ENCODE data around the gene NDUFS1.
"Not testable (repeated sequence)": the region's sequence is repeated elsewhere in the genome, so short reads cannot be mapped to it uniquely, and the experiment has no call there.

NDUFS1 gene

DNA sequence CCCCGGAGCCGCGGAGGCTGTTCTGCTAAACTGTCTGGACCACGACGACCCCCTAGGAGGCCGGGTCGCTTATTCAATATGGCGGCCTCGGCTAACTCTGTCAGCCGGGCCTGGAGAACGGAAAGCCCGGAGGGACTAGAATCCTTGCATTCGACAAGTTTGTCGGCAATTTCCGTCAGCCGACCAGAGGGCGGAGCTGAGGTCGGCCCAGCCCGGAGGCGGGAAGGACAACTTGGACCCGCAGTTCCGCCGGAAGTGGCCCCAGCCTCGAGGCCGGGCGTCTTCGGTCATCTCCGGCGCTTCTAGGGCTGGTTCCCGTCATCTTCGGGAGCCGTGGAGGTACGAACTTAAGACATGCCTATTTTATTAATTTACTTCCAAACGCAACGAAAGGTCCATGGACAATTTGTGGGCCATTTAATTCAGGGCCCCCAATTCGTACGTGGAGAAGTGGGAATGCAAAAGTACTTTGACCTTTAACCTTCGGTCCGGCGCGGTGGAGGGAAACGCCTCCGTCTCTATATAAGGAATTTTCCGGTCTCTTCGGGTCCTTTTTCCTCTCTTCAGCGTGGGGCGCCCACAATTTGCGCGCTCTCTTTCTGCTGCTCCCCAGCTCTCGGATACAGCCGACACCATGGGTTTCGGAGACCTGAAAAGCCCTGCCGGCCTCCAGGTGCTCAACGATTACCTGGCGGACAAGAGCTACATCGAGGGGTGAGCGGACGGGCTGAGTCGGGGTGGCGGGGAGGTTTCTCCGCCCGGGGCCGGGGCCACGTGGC is at the start of gene NDUFS1, which contains the start of gene EEF1B2:
Gene NDUFS1 (minus strand): TSS at position 99 of the 779 bp plus-strand sequence. CDS start 5,766 bp downstream, outside the sequence.
Gene EEF1B2 (plus strand): TSS at position 550 of the 779 bp plus-strand sequence. CDS start 85 bp downstream, at position 635.
- TF ChIP-seq, protein P1, sequence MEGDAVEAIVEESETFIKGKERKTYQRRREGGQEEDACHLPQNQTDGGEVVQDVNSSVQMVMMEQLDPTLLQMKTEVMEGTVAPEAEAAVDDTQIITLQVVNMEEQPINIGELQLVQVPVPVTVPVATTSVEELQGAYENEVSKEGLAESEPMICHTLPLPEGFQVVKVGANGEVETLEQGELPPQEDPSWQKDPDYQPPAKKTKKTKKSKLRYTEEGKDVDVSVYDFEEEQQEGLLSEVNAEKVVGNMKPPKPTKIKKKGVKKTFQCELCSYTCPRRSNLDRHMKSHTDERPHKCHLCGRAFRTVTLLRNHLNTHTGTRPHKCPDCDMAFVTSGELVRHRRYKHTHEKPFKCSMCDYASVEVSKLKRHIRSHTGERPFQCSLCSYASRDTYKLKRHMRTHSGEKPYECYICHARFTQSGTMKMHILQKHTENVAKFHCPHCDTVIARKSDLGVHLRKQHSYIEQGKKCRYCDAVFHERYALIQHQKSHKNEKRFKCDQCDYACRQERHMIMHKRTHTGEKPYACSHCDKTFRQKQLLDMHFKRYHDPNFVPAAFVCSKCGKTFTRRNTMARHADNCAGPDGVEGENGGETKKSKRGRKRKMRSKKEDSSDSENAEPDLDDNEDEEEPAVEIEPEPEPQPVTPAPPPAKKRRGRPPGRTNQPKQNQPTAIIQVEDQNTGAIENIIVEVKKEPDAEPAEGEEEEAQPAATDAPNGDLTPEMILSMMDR (IDR thresholded peaks at IDR 0.05; ENCODE audit: low read depth, low read length, missing control alignments): no peak
- H3K4me3 ChIP-seq (replicated peaks; ENCODE audit: low read depth, low read length): peak within 1 kb of the TSS; percentile 95
- DNase-seq (ENCODE audit: extremely low read depth, low read depth): peak; percentile 94

DNA sequence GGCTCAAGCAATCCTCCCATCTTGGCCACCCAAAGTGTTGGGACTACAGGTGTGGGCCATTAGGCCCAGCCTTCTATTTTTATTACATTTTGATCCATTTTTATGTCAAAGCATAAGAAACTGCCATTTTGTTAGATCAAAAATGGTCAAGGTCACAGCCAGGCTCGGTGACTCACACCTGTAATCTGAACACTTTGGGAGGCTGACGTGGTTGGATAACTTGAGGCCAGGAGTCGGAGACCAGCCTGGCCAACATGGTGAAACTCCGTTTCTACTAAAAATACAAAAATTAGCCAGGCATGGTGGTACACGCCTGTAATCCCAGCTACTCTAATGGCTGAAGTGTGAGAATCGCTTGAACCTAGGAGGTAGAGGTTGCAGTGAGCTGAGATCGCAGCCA is 49.7 kb upstream of the NDUFS1 start:
- TF ChIP-seq, protein P1 (IDR thresholded peaks at IDR 0.05; ENCODE audit: low read depth, low read length, missing control alignments): no peak
- no peak for DNase-seq (ENCODE audit: extremely low read depth, low read depth)

DNA sequence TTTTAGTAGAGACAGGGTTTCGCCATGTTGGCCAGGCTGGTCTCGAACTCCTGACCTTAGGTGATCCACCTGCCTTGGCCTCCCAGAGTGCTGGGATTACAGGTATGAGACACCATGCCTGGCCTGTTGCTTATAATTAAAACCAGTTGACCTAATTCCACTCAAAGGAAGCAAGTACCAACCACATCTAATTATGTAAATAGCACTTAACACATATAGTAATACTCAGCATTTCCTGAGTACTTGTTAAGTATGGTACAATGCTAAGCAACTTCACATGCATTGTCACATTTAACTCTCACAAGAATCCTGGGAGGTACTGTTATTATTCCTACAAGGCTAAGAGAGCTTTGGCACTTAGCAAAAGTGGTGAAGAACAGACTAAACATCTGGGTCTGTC is 48.1 kb upstream of the NDUFS1 start:
- not testable (repeated sequence) for H3K4me3 ChIP-seq (replicated peaks; ENCODE audit: low read depth, low read length); DNase-seq (ENCODE audit: extremely low read depth, low read depth)

More for the DNA sequence above, 49.7 kb upstream of the NDUFS1 start:
- no peak overlapping the region for H3K4me3 ChIP-seq (replicated peaks; ENCODE audit: low read depth, low read length)

DNA sequence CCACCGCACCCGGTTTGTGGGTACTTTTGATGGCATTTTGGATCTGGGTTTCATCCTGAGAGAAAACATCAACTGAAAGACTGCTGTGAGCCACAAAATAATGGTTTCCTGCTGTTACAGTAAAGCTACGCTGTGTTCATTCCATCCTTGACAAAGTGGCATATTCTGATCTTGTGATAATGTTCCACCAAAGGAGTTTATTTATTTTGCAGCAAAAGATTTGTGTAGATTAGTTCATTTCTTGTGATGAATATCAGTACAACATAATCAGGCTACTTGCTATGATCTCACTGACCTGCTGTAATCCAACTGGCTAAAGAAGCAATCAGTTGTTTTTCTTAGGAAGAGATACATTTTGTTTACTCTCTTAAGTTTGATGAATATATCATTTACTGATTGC is 45.5 kb upstream of the NDUFS1 start:
- TF ChIP-seq, protein P1 (IDR thresholded peaks at IDR 0.05; ENCODE audit: low read depth, low read length, missing control alignments): no peak
- no peak overlapping the region for H3K4me3 ChIP-seq (replicated peaks; ENCODE audit: low read depth, low read length)
- DNase-seq (ENCODE audit: extremely low read depth, low read depth): no peak

DNA sequence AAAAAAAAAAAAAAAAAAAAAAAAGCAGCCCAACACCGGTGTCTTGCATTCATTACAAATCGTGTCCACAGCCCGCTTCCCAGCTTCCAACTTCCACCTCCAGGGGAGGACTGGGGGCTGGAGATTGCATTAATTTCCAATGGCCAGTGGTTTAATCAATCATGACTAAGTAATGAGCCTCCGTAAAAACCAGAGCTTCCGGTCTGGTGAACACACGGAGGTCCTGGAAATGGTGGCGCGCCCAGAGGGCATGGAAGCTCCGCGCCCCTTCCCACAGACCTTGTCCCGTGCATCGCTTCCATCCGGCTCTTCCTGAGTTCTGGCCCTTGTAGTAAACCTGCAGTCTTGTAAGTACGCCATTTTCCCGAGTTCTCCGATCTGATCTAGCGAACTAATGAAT is 44.1 kb upstream of the NDUFS1 start:
- no peak overlapping the region for H3K4me3 ChIP-seq (replicated peaks; ENCODE audit: low read depth, low read length)

DNA sequence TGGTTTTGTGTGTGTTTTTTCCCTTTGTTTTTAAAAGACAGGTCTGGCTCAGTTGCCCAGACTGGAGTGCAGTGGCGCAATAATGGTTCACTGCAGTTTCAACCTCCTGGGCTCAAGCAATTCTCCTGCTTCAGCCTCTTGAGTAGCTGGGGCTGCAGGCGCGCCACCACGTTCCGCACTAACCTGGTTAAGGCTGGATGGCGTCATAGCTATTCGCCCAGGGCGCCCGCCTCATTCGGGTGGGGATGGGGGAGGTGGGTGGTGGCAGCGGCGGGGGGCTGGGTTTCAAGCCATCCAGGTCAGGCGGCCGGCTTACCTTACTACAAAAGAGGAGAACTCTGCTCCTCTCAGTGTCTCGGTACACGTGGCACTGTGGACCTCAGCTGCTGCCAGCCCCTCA is 43.2 kb upstream of the NDUFS1 start:
- TF ChIP-seq, protein P1 (IDR thresholded peaks at IDR 0.05; ENCODE audit: low read depth, low read length, missing control alignments): no peak

More for the DNA sequence above, 44.1 kb upstream of the NDUFS1 start:
- TF ChIP-seq, protein P1 (IDR thresholded peaks at IDR 0.05; ENCODE audit: low read depth, low read length, missing control alignments): no peak
- no peak for DNase-seq (ENCODE audit: extremely low read depth, low read depth)

DNA sequence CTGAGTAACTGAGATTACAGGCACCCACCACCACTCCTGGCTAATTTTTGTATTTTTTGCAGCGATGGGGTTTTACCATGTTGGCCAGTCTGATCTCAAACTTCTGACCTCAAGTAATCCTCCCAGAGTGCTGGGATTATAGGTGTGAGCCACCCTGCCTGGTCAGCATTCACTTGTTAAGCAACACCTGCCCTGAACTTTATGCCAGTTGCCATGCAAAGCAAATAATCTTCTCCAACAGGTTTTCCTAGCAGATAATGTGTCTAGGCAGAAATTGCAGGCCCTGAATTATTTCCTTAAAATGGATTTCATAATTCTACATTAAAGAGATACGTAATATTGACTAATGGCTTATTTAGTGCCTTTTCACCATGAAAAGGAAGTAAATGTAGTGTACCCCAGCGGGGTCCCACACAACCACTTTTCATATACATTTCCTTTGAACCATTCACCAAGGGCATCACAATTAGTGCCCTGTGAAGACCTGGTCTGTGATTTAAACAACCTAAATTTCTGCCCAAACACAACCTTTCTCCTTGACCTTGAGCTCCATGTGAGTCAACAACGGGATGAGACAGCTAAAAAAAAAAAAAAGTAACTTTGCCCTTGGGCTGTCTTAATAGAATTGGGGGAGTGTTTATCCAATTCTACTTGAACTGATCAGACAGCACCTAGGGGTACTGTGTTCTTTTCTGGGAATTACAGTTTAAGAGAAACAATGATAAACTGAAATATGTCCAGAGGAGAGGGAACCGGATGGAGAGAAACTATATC is 42.0 kb upstream of the NDUFS1 start:
- DNase-seq (ENCODE audit: extremely low read depth, low read depth): no peak
- no peak overlapping the region for H3K4me3 ChIP-seq (replicated peaks; ENCODE audit: low read depth, low read length)
- TF ChIP-seq, protein P1 (IDR thresholded peaks at IDR 0.05; ENCODE audit: low read depth, low read length, missing control alignments): no peak

More for the DNA sequence above, 43.2 kb upstream of the NDUFS1 start:
- no peak overlapping the region for H3K4me3 ChIP-seq (replicated peaks; ENCODE audit: low read depth, low read length)
- no peak for DNase-seq (ENCODE audit: extremely low read depth, low read depth)
